ENCODE measurements around the gene PSORS1C1.

Gene PSORS1C1

GRCh38 chr6:31096215-31096614, 18.4 kb upstream of the PSORS1C1 start:
- DNase-seq (ENCODE audit: low read depth): no peak

GRCh38 chr6:31096656-31097055, 17.9 kb upstream of the PSORS1C1 start:
- no peak for DNase-seq (ENCODE audit: low read depth)

- no peak for DNase-seq (ENCODE audit: low read depth)
Measured at GRCh38 chr6:31098449-31098938, 16.1 kb upstream of the PSORS1C1 start.

GRCh38 chr6:31103136-31103535, 11.5 kb upstream of the PSORS1C1 start:
- no peak for DNase-seq (ENCODE audit: low read depth)

GRCh38 chr6:31107052-31107451, 7.5 kb upstream of the PSORS1C1 start:
- DNase-seq (ENCODE audit: low read depth): no peak

GRCh38 chr6:31110825-31111582, 3.6 kb upstream of the PSORS1C1 start:
- no peak for DNase-seq (ENCODE audit: low read depth)

- no peak for DNase-seq (ENCODE audit: low read depth)
Measured at GRCh38 chr6:31111712-31112111, 2.9 kb upstream of the PSORS1C1 start.

GRCh38 chr6:31112478-31112877, 2.1 kb upstream of the PSORS1C1 start, which contains the start of gene C6orf15:
C6orf15 (minus strand) TSS chr6:31112575; CDS start chr6:31112555, 20 bp downstream.
- no peak for DNase-seq (ENCODE audit: low read depth)

- DNase-seq (ENCODE audit: low read depth): no peak
Measured at GRCh38 chr6:31113861-31114540, 599 bp upstream of the PSORS1C1 start.

GRCh38 chr6:31114970-31115849, 610 bp downstream of the PSORS1C1 start:
- DNase-seq (ENCODE audit: low read depth): no peak

- DNase-seq (ENCODE audit: low read depth): no peak
Measured at GRCh38 chr6:31115941-31116560, 1.5 kb downstream of the PSORS1C1 start.

GRCh38 chr6:31116661-31117385, 2.2 kb downstream of the PSORS1C1 start:
- no peak for DNase-seq (ENCODE audit: low read depth)

GRCh38 chr6:31118178-31118577, 3.6 kb downstream of the PSORS1C1 start:
- no peak for DNase-seq (ENCODE audit: low read depth)

GRCh38 chr6:31120151-31120915, 5.7 kb downstream of the PSORS1C1 start, which contains the start of gene CDSN:
CDSN (minus strand) TSS chr6:31120446; CDS start chr6:31120419, 27 bp downstream.
- DNase-seq (ENCODE audit: low read depth): no peak

GRCh38 chr6:31121131-31121790, 6.7 kb downstream of the PSORS1C1 start:
- no peak for DNase-seq (ENCODE audit: low read depth)

- no peak for DNase-seq (ENCODE audit: low read depth)
Measured at GRCh38 chr6:31122791-31123706, 8.4 kb downstream of the PSORS1C1 start.

- DNase-seq (ENCODE audit: low read depth): no peak
Measured at GRCh38 chr6:31125162-31125561, 10.6 kb downstream of the PSORS1C1 start.

GRCh38 chr6:31125586-31126363, 11.2 kb downstream of the PSORS1C1 start:
- DNase-seq (ENCODE audit: low read depth): no peak
